NCI-H2227 (cell line): ENCODE data around the gene PRL.

Source experiments
- DNase-seq: peaks from one replicate; lab custom pipeline; 2025; ENCODE audit not compliant: unreplicated experiment; lab: John Stamatoyannopoulos, UW

Gene PRL

DNA sequence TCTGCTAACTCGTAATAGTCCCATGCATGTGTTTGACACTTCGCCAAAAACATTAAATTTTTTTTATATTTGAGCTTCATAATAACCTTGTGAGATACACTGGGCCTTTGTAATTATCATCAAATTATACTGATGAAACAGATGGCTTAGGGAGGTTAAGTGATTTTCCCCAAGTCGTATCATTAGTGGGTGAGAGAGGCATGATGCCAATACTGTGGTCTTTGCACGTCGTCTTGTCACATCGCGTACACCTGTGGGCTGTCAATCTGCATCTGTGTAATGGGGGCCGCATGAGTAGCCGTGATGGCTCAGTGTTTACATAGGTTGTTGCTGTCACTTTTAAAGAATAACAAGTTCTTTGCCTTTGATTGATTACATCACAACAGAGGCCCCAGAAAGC, 1.7 kb downstream of the PRL start:
- peak; percentile 7 for DNase-seq

GRCh38 chr6:22294301-22294700, 2.5 kb downstream of the PRL start:
- DNase-seq: peak; percentile 37

GRCh38 chr6:22290045-22290444, 6.8 kb downstream of the PRL start:
- no peak for DNase-seq

DNA sequence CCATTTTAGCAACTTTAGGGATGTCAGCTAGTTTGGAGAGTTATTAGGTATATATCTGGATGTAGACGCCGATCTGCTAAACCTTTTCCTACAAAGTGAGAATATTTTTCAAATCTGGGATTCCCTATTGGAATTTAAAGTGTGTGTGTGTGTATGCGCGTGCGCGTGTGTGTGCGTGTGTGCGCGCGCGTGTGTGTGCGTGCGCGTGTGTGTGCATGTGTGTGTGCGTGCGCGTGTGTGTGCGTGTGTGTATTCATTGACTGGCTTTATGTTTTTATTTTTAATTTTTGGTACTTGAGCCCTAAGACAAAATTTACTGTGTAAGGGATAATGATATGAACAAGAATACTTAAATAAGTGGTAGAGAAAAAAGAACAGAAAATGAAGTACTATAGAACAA, 8.1 kb downstream of the PRL start:
- no peak for DNase-seq

GRCh38 chr6:22284666-22285065, 12.2 kb downstream of the PRL start:
- DNase-seq: no peak

GRCh38 chr6:22281341-22282085, 15.3 kb downstream of the PRL start:
- DNase-seq: no peak

GRCh38 chr6:22279427-22279826, 17.4 kb downstream of the PRL start:
- no peak for DNase-seq

DNA sequence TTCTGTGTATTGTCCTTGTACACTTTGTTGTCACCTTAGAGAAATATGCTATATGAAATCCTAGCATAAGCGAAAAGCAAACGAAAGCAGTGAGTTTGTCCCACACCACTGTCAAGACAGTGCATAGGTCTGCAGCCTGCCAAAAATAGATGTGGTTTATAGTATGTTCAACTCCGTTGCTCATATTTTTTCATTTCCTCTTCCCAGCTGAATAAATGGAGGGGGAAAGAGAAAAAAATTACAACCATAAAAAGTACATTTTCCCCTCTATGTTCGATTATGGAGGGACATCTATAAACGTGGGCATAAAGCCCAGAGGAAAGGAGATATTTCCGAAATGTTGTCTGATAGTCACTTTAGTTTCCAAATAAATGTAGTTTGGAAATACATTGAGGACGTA, 25.8 kb downstream of the PRL start:
- no peak for DNase-seq

GRCh38 chr6:22263748-22264147, 33.1 kb downstream of the PRL start:
- DNase-seq: no peak

- no peak for DNase-seq
Observed at GRCh38 chr6:22254886-22255285, 42.0 kb downstream of the PRL start.

GRCh38 chr6:22253955-22254655, 42.7 kb downstream of the PRL start:
- no peak for DNase-seq

- DNase-seq: no peak
Observed at GRCh38 chr6:22251348-22251747, 45.5 kb downstream of the PRL start.

DNA sequence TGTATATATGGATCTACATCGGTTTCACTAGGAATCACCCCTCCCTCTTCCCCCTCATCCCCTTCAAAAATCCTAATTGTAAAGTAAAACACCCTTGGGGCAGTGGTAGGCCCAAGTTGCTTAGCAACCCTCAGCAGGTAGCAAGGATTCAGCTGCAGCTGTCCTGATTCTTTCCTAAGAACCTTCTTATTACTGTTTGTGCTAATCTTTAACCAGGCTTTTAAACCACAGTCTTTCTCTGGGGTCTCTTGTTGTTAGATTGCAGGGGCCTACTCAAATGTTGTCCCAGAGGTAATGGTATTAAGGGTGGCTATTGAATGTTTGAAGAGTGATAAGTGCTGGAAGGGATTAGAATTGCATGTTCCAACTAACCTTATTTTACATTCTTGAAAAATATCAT, 46.4 kb downstream of the PRL start:
- DNase-seq: peak; percentile 70

GRCh38 chr6:22249711-22250350, 47.0 kb downstream of the PRL start:
- DNase-seq: no peak

DNA sequence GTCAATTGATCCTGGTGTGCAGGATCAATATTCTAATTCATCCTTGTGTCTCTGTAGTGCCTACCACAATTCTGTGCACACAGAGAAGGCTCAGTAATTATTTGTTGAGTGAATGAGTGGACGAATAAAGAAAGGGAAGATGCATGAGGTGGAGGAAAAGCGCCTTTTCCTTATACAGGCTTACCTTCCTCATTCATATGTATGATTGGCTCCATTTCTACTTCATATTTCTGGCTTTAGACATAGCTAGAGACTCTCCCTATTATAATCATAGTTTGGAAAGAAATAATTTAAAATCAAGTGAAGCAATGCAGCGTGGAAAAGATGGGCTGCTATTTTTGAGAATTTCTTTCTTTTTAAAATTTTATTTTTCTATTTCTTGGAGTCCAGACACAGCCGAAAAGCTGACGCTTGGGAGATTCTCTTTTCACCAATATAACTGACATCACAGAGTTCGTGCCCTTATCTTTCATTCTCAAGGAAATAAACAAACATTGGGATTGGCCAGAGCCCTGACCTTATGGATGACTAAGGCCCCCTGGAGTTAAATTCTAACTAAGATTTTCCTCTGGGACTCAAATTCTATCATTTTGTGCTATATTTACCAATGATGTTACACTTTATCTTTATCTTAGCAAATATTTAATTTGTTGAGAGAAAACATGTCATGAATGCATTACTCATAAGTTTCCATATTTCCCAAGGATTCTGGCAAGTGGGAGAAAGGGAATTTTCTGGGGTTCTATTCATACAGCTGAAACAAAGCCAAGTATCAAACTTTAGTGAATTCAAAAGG, 48.1 kb downstream of the PRL start:
- DNase-seq: no peak

- no peak for DNase-seq
Observed at GRCh38 chr6:22247916-22248482, 48.8 kb downstream of the PRL start.

GRCh38 chr6:22240025-22240424, 56.8 kb downstream of the PRL start:
- no peak for DNase-seq

GRCh38 chr6:22239261-22239921, 57.4 kb downstream of the PRL start:
- DNase-seq: no peak

GRCh38 chr6:22238861-22239260, 58.0 kb downstream of the PRL start:
- no peak for DNase-seq

DNA sequence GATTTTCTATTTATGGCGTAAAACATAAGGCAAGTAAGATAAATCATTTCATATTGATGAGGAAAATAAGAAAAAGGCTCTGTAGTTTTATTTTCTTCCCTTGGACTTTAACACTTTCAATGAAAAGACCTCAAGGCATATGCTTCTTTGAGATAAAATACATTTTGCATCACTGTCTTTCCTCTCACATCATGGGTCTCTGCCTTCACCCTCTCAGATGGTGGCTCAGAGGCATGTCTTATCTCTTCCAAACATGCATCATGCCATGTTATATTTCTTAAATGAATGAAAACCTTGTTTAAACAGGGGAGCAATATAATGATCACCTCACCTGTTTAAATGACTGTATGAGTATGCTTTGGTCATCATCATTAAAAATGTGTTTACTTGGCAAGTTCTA, 59.3 kb downstream of the PRL start:
- no peak for DNase-seq
